ENCODE data around the gene HMGB4.
A peak's percentile ranks its signal among the peaks of the same experiment; 100 is the strongest.

The HMGB4 gene

DNA sequence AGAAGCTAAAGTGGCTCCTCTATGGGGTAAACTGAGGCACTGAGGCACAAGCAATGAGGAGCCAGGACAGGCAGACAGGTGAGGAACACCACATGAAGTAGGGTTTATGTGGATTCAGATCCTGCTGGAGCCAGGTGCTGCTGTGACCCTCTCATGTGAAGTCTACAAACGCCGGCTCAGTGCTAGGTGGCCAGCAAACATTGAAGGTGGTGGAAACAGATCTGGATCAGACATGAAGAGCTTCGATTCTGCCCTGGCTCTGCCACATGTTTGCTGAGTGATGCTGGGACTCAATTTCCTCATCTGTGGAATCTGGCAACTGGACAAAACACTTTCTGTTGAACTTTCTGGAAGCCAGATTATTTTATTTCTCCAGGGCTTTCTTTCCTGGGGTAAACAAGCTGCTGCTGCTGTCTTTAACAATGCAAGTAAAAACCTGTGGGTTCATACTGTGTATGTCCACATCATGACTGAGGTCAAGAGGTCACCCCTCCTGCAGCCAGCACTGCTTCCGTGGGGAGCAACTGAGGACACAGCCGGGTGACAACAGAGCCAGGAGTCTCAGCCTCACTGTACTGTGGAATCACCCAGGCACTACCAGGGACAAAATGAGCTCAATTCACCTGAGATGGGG lies 33.3 kb downstream of the HMGB4 start:
- no peak for DNase-seq (ENCODE audit: low spot score)

DNA sequence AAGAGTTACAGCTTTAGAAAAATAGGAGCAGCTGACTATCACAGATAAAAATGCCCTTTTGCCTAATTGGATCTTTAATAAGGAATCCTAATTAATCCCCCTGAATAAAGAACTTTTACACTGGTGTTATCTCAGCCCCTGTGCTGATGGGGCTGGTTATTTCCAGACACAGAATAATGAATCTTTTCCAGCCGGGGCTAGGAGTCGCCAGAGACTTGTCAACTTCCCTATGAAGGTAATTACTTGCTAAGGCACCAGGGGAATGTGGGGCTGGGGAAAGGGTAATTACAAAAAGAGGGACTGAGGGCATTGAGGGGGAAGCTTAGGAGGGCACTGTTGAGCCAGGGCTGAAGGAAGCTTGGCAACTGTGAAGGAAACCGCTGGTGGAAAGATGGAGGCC lies 34.5 kb downstream of the HMGB4 start:
- no peak for DNase-seq (ENCODE audit: low spot score)

DNA sequence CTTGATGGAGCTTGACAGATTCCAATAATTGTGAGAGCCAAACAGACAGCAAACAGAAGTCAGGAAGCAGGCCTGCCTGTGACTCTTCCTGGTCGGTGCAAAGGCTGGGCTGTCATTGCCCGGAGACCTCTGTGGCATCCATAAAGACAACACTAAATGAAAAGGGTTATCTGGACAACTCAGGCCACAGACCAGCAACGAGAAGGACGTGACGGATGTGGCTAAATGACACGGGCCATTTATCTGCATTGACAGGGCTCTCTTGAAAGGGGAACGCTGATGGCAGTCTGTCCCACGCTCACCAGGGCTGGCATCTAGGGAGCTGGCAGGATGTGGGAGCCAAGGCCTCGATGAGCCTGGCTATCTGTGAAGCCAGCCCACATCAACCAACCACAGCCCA lies 35.0 kb downstream of the HMGB4 start:
- no peak for DNase-seq (ENCODE audit: low spot score)

DNA sequence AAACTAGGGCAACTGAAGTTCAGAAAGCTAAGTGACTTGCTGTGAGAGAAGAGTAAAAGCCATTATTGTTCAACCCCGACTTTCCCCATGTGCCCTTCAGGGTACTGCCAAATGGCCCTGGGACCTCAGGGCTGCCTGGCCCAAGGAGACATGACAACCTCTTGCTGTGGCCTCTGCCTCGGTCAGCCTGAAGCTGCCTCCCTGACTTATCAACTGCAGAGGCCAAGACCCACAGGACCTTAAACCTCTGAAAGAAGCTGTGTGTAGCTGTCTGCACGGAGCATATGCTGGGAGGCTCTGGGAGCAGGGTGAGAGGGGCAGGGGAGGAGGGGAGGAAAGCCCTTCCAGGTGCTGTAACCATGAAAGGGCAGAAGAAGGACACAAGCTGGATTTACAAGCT lies 35.9 kb downstream of the HMGB4 start:
- no peak for DNase-seq (ENCODE audit: low spot score)

DNA sequence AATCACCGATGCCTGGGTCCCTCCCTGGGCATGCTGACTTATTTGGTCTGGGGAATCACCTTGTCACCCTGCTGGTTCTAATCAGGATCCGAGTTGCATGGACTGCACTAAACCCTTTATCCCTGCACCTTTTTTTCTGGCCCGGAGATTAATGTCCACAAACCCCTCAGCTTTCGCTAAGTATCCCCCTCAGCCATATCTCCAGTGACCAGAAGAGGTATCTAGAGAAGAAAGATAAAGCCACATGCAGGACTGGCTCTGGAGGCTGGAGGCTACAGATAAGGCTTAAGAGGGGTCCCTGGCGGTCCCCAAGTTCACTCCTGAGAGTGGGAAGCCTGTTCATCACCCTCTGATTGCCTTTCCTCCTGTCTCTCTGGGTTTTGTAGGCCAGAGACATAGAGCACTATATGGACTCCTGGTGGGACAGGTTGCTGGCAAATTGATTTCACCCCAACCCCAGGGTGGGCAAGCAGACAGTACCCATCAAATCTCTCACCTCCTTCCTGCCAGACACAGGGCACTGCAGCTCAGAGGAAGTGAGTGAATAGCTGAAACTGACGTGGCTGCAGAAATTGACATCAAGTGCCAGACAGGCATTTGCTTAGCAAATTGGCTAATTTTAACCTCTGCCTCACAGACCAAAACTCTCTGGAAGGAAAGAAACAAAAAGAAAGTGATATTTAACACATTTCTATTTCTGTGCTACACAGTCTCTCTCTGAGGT lies 38.8 kb downstream of the HMGB4 start:
- DNase-seq (ENCODE audit: low spot score), result peak; percentile 55

DNA sequence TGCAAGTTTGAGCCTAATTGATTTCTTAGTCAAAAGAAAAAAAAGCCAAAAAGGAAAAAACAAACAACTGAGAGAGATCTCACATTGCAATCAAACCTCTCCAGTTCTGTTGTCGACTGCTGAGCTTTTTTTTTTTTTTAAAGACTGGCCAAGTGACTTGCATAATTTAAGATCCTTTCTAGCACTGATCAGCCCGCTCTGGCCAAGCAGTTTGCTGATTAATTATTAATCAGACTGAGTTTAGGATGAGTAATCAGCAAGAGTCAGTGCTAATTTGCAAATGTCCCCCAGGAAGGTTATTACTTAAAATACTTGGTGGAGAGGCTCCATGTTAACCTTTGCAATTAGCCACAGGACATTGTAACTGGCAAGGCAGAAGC lies 39.3 kb downstream of the HMGB4 start:
- peak; percentile 91 for DNase-seq (ENCODE audit: low spot score)

DNA sequence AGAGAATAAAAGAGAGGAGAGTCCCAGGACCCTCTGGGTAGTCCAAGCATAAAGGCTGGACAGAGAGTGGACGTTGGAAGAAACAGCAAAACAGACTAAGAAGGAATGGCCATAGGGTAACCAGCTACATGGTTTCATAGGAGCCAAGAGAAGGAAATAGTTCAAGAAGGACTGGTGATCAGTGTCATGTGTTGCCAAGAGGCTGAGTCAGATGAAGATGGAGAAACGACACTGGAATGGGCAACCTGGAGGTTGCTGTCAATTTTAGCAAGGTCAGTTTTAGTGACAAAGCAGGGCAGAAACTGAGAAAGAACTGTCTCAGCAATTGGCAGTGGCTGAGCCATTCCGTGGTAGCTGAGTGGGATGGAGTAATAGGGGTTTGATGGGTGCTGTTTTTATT lies 41.4 kb downstream of the HMGB4 start:
- peak; percentile 17 for DNase-seq (ENCODE audit: low spot score)

DNA sequence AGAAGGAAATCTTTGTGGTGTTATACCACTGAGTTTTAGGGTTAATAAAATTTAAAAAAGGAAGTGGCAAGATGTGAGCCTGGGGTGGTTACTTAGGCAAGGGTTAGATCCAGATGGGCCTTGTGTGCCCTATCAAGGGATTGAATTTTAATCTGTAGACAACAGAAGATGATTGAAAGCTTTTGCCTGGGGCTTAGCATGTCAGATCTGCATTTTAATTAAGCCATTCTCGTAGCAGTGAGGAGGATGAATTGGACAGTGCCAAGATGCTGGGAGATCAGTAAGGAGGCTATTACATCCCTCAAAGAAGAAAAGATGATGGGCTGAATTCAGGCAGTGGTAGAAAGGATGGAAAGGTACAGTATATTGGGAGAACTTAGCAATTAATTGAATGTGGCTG lies 42.3 kb downstream of the HMGB4 start:
- DNase-seq (ENCODE audit: low spot score), result no peak

DNA sequence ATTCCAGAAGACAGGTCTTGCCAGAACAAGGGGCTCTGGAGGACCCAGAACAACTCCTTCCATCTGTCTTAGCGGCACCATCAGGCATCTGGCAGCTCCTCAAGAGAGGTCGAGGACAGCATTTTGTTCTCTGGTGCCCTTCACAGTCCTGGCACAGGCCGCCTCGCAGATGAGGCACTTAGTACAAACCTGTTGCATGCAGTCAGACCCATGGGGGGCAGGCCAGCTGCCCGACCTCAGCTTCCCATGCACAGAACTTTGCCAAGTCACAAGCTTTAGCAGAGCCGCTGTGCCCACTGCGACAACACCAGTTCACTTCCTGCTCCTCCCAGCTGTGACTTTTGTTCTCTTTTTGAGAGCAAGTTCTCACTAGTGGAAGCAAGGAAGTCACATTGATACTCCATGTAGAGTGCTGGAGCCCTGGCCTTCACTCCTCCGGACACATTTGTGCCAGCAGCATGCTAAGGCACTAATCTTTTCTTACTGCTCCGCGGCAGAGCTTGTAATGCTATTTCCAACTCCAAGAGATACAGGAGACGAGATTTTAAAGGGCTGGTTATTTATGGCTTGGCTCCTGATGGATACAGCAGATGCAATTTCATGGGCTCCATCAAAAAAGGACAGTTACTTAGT lies 44.6 kb downstream of the HMGB4 start:
- DNase-seq (ENCODE audit: low spot score), result no peak
